Measurements from ENCODE around the gene HSPA1A. TPM values are rescaled to one million over a fixed set of nuclear protein-coding genes. Genes with fewer than 3 reads are reported as not detected.

HSPA1A gene
- total and polyA plus RNA-seq, 9 of the 15 experiments (the other 6 are each of a cell fraction or from before 2014, with no cell fraction given), result 2.2 to 273 (median 107) TPM

GRCh38 chr6:31781244-31782125 lies 33.9 kb upstream of the HSPA1A start (continued):
- no peak for TF ChIP-seq ZNF668 (CRISPR knock-in tag; IDR thresholded peaks at IDR 0.05)
- TF ChIP-seq POLR2B (IDR thresholded peaks at IDR 0.05; ENCODE audit: low read depth, partially characterized antibody), result no peak
- TF ChIP-seq POLR2AphosphoS5 (IDR thresholded peaks at IDR 0.05; ENCODE audit: control insufficient read depth, insufficient read depth, low read depth, low read length), result no peak
- no peak for TF ChIP-seq ZBED1 (IDR thresholded peaks at IDR 0.05)
- TF ChIP-seq, protein P1, sequence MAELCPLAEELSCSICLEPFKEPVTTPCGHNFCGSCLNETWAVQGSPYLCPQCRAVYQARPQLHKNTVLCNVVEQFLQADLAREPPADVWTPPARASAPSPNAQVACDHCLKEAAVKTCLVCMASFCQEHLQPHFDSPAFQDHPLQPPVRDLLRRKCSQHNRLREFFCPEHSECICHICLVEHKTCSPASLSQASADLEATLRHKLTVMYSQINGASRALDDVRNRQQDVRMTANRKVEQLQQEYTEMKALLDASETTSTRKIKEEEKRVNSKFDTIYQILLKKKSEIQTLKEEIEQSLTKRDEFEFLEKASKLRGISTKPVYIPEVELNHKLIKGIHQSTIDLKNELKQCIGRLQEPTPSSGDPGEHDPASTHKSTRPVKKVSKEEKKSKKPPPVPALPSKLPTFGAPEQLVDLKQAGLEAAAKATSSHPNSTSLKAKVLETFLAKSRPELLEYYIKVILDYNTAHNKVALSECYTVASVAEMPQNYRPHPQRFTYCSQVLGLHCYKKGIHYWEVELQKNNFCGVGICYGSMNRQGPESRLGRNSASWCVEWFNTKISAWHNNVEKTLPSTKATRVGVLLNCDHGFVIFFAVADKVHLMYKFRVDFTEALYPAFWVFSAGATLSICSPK (IDR thresholded peaks at IDR 0.05; ENCODE audit: borderline replicate concordance), result no peak
- peak; percentile 88 for TF ChIP-seq NR2C2 (CRISPR knock-in tag; IDR thresholded peaks at IDR 0.05)
- TF ChIP-seq NR2C2 (tag; IDR thresholded peaks at IDR 0.05), result peak; percentile 89
- TF ChIP-seq NR1H2 (CRISPR knock-in tag; IDR thresholded peaks at IDR 0.05), result no peak
- TF ChIP-seq, protein P2, sequence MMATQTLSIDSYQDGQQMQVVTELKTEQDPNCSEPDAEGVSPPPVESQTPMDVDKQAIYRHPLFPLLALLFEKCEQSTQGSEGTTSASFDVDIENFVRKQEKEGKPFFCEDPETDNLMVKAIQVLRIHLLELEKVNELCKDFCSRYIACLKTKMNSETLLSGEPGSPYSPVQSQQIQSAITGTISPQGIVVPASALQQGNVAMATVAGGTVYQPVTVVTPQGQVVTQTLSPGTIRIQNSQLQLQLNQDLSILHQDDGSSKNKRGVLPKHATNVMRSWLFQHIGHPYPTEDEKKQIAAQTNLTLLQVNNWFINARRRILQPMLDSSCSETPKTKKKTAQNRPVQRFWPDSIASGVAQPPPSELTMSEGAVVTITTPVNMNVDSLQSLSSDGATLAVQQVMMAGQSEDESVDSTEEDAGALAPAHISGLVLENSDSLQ (IDR thresholded peaks at IDR 0.05), result no peak
- TF ChIP-seq, protein P3, sequence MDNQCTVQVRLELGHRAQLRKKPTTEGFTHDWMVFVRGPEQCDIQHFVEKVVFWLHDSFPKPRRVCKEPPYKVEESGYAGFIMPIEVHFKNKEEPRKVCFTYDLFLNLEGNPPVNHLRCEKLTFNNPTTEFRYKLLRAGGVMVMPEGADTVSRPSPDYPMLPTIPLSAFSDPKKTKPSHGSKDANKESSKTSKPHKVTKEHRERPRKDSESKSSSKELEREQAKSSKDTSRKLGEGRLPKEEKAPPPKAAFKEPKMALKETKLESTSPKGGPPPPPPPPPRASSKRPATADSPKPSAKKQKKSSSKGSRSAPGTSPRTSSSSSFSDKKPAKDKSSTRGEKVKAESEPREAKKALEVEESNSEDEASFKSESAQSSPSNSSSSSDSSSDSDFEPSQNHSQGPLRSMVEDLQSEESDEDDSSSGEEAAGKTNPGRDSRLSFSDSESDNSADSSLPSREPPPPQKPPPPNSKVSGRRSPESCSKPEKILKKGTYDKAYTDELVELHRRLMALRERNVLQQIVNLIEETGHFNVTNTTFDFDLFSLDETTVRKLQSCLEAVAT (IDR thresholded peaks at IDR 0.05), result no peak
- TF ChIP-seq HMG20B (CRISPR knock-in tag; IDR thresholded peaks at IDR 0.05), result no peak
- TF ChIP-seq ELF1 (tag; IDR thresholded peaks at IDR 0.05), result no peak
- no peak for TF ChIP-seq CGGBP1 (CRISPR knock-in tag; IDR thresholded peaks at IDR 0.05)
- no peak for TF ChIP-seq POLR2H (tag; IDR thresholded peaks at IDR 0.05; ENCODE audit: low read depth)
- no peak for TF ChIP-seq ZNF184 (CRISPR knock-in tag; IDR thresholded peaks at IDR 0.05)
- no peak for TF ChIP-seq GATAD2A (IDR thresholded peaks at IDR 0.05)
- TF ChIP-seq KDM1A (IDR thresholded peaks at IDR 0.05), result peak in 1 of 2 experiments; percentile 34; a peak in 1 of 4 replicates
- TF ChIP-seq PCBP2 (IDR thresholded peaks at IDR 0.05; ENCODE audit: low read depth, low read length, poor library complexity, severe bottlenecking), result no peak
- no peak for TF ChIP-seq ZNF75A (CRISPR knock-in tag; IDR thresholded peaks at IDR 0.05)
- no peak for TF ChIP-seq GABPA (tag; conservative IDR thresholded peaks at IDR 0.05; ENCODE audit: low read depth)
